Stimulated activated CD4-positive, alpha-beta T cell treated with anti-CD3 and anti-CD28 coated beads, Interleukin-12 subunit alpha, Interleukin-12 subunit beta, amount 100 ng/mL, for 24 hours (primary cell): ENCODE data around the gene FAM131A.

Experiments used
- DNase-seq, 2 experiments: peaks; one replicate each; pipeline ENCODE4 v3.0.0-alpha.2; 2020; ENCODE audit warnings: low read depth in 2 of 2

FAM131A gene

DNA sequence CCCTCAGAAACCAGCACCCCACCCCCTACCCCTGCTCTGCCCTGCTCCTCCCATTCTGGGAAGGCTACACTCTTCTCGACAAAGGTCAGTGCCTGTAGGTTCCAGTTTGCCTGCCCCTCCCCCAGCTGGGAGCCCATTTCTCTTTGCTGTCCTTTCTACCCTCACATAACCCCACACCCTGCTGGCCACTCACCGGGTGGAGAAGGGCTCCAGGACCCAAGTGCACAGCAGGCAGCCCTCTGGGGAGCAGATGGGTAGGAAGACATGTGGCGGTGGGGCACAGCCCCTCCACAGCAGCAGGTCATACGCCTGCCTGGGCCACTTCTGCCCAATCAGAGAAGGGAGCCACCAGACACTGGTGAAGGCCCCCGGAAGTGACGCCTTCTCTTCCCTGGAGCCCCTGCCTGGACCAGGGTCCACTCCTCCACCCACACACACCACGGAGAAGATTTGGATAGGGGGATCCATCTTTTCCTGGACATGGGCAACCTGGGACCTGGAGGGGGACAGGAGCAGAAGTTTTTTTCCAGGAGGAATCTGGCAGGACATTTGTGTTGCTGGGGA, 40.6 kb downstream of the FAM131A start, which contains the start of gene THPO:
TSS of gene THPO (minus strand) at position 326 of the 564 bp plus-strand sequence. CDS start 1,948 bp downstream, outside the sequence.
- no peak for DNase-seq

DNA sequence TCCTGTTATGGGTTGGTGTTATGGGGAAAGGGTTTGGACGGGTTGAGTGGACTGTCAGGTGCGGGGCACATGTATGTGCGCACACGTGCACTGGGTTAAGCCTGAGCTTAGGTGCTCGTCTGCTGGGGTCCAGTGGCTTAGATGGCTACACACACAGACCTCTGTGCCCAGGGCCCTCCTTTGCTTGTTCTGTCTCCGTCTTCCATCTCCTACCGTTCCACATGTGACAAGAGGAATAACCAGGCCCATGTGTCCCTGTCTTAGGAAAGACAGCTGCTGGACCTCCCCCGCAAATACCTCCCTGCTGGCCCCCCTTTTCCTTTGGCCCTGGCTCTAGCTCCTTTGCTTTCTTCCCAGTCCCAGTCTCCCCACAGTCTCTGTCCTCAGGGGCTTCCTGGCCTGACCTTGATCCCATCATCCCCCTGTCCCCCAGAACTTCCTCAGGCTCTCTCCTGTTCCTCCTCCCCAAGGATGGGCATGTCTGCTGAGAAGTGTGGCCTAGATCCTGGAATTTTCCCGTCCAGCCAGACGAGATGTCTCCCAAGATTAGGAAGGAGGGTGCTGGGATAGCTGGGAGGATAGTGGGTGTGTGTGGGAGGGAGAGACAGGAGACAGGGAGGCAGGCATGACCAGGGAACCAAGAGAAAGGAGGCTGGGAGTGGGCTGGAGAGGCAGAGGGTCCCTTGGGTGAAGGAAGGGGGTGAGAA, 41.4 kb downstream of the FAM131A start:
- no peak for DNase-seq

DNA sequence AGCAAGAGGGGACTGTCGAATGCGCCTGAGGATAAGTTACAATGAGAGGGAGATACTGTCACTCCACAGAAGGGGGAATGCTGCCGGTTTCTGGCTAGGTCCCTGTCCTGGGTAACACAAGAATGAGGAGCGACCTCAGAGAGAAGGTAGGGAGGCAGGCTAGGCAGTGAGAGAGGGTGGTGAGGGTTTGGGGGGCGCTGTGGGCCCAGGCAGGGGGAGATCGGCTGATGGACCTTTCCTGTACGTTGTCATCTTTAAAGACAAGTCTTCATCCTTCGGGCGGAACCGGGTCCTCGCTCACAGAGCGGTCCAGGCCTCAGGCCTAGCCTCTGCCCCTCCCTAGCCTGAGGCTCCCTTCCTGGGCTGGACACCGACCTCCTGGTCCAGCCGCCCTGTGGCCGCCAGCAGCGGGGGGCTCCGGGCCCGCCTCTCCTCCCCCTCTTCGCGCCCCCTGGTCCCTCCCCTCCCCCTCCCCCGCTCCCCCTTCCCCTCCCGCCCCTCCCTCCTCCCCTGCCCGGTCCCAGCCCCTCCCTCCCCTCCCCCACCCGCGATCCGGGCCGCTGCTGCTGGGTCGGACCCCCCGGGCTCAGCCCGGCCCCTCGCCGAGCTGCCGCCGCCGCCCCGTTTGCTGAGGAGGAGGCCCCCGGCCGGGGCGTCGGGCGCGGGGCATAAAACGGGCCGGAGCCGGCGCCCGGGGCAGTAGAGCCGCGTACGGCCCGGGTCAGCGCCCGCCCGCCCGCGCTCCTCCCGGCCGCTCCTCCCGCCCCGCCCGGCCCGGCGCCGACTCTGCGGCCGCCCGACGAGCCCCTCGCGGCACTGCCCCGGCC, 42.2 kb downstream of the FAM131A start, which contains the start of gene CHRD:
TSS of gene CHRD (plus strand) at position 697 of the 827 bp plus-strand sequence. CDS start 265 bp downstream, outside the sequence.
- no peak for DNase-seq

DNA sequence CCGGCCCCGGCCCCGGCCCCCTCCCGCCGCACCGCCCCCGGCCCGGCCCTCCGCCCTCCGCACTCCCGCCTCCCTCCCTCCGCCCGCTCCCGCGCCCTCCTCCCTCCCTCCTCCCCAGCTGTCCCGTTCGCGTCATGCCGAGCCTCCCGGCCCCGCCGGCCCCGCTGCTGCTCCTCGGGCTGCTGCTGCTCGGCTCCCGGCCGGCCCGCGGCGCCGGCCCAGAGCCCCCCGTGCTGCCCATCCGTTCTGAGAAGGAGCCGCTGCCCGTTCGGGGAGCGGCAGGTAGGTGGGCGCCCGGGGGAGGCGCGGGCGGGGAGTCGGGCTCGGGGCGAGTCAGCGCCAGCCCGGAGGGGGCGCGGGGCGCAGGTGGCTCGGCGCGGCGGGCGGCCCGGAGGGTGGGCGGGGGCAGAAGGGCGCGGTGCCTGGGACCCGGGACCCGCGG, 42.8 kb downstream of the FAM131A start:
- DNase-seq: no peak

DNA sequence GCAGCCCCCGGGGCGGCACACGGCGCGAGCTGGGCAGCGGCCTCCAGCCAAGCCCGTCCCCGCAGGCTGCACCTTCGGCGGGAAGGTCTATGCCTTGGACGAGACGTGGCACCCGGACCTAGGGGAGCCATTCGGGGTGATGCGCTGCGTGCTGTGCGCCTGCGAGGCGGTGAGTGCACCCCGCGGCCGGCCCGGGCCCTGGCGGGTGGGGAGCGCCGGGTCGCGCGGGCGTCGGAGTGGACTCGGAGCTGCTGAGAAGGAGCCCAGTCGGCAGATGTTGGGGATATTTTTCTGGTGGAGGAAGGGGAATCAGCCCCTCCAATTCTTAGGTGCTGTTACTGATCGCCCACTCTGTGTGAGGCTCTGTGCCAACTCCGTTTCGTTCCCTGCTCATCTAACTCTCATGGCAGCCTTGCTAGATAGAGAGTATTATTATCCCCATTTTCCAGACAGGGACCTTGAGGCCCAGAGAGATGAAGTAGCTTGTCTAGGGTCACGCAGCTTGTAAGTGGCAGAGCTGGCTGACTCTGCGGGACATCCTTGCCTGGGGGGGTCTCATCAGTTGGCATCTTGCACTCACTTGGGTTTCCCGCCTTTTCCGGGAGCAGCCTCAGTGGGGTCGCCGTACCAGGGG, 43.3 kb downstream of the FAM131A start:
- DNase-seq: no peak

DNA sequence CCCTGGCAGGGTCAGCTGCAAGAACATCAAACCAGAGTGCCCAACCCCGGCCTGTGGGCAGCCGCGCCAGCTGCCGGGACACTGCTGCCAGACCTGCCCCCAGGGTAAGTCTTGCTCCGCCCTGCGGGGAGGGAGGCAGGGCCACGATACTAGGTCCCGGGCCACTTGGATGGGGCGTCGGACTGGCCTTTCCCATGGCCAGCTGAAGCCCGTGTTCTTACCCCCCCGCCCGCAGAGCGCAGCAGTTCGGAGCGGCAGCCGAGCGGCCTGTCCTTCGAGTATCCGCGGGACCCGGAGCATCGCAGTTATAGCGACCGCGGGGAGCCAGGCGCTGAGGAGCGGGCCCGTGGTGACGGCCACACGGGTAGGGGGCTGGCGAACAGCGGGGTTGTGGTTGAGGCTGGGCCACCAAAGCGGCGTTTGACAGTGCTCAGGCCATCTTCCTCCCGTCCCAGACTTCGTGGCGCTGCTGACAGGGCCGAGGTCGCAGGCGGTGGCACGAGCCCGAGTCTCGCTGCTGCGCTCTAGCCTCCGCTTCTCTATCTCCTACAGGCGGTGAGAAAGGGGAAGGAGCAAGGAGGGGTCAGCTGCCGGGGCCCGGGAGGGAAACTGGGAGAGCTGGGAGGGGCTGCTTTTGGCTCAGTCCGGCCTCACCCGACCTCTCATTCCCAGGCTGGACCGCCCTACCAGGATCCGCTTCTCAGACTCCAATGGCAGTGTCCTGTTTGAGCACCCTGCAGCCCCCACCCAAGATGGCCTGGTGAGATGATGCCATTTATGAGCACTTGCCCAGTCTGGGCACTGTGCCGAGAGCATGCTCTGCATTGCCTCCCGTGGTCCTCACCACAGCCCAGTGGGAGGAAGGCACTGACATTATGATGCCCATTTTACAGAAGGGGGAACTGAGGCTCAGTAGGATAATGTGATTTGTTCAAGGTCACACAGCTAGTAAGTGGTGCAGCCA, 44.1 kb downstream of the FAM131A start:
- no peak for DNase-seq

DNA sequence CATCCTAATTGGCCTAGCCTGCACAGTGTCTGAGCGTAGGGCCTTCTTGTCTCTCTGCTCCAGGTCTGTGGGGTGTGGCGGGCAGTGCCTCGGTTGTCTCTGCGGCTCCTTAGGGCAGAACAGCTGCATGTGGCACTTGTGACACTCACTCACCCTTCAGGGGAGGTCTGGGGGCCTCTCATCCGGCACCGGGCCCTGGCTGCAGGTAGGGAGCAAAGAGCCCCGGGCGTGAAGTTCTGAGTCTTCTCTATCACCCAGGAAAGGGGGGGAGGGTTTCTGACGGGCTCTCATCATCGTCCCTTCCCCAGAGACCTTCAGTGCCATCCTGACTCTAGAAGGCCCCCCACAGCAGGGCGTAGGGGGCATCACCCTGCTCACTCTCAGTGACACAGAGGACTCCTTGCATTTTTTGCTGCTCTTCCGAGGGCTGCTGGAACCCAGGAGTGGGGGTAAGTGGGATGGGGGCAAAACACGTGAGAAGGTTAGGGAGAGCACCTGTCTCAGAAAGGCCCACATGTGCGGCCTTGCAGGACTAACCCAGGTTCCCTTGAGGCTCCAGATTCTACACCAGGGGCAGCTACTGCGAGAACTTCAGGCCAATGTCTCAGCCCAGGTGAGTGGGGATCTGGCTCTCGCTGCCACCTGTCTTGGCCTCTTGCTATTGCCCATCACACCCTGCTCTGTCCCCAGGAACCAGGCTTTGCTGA, 45.1 kb downstream of the FAM131A start:
- no peak for DNase-seq

DNA sequence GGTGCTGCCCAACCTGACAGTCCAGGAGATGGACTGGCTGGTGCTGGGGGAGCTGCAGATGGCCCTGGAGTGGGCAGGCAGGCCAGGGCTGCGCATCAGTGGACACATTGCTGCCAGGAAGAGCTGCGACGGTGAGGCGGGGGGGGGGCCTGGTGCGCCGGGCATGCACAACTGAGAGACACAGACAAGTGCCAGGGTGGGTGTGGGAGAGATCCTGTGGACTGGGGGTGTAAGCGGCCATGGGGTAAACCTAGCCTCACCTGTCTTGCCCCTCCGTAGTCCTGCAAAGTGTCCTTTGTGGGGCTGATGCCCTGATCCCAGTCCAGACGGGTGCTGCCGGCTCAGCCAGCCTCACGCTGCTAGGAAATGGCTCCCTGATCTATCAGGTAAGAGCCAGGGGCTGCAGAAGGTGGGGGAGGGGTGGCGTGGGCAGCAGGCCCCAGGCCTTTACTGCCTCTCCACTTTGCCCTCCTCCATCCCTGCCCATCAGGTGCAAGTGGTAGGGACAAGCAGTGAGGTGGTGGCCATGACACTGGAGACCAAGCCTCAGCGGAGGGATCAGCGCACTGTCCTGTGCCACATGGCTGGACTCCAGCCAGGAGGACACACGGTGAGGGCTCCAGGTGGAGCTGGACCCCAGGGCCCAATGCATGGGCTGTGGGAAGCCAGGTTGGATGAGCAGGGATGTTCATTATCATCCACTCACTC, 45.8 kb downstream of the FAM131A start:
- DNase-seq: no peak

DNA sequence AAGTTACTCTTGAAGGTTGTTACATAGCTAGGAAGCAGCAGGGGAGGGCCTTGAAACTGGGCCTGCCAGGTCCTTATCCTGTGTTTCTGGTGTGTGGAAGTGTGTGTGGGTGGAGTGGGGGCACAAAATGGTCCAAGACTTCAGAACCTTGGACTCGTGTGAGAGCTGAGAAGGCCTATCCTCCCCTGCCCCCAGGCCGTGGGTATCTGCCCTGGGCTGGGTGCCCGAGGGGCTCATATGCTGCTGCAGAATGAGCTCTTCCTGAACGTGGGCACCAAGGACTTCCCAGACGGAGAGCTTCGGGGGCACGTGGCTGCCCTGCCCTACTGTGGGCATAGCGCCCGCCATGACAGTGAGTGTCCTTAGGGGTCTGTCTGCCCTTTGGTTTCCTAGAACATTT, 46.9 kb downstream of the FAM131A start:
- no peak for DNase-seq

DNA sequence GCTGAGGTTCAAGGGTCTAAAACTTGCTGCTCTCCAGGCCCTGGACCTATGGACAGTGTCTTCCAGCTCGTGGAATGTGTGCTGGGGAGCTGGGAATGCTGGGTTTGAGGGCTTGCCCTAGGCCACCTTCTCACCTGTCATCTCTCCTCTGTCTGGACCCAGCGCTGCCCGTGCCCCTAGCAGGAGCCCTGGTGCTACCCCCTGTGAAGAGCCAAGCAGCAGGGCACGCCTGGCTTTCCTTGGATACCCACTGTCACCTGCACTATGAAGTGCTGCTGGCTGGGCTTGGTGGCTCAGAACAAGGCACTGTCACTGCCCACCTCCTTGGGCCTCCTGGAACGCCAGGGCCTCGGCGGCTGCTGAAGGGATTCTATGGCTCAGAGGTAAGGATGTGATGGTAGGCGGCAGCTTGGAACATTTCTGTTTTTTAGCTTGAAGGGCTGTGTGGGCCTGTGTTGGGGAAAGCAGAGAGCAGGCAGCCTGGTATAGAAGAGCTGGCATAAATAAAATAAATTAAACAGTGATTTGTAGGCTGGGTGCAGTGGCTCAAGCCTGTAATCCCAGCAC, 47.5 kb downstream of the FAM131A start:
- DNase-seq: no peak

DNA sequence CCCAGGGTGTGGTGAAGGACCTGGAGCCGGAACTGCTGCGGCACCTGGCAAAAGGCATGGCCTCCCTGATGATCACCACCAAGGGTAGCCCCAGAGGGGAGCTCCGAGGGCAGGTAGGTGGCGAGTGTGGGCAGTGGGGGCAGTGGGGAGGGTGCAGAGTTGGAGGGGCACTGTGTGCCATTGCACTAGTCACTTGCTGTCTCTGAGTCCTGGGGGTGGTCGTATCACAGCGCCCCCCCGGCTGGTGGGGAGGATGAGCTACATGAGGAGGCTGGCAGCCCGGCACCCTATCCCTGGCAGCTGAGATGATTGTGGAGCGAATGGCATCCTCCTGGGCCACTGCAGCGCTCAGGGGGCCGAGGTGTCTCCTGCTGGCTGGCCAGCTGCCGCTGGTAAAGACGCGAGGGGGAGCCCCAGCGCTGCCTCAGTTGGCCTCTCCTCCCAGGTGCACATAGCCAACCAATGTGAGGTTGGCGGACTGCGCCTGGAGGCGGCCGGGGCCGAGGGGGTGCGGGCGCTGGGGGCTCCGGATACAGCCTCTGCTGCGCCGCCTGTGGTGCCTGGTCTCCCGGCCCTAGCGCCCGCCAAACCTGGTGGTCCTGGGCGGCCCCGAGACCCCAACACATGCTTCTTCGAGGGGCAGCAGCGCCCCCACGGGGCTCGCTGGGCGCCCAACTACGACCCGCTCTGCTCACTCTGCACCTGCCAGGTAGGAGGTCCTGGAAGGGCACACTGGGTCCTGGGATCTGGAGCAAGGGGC, 48.8 kb downstream of the FAM131A start:
- no peak for DNase-seq

DNA sequence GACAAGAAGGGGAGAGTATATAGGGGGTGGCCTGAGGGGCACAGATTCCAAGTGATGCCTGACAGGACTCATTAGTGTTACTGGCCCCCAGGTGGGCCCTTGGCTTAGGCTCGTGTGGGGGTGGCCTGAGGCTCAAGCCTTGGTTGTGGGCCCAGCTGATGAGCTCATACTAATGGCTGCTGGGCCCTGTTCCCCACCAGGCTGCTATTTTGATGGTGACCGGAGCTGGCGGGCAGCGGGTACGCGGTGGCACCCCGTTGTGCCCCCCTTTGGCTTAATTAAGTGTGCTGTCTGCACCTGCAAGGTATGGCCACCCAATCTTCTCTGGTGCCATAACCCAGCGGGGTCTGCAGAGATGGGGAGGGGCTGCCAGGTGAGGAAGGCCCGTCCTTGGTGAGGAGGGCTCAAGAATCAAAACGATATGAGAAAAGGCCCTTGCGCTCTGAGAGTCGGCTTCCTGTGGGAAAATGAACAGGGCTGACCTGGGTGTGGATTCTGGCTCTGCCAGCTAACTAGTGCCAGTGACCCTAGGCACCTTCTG, 49.8 kb downstream of the FAM131A start:
- no peak for DNase-seq

DNA sequence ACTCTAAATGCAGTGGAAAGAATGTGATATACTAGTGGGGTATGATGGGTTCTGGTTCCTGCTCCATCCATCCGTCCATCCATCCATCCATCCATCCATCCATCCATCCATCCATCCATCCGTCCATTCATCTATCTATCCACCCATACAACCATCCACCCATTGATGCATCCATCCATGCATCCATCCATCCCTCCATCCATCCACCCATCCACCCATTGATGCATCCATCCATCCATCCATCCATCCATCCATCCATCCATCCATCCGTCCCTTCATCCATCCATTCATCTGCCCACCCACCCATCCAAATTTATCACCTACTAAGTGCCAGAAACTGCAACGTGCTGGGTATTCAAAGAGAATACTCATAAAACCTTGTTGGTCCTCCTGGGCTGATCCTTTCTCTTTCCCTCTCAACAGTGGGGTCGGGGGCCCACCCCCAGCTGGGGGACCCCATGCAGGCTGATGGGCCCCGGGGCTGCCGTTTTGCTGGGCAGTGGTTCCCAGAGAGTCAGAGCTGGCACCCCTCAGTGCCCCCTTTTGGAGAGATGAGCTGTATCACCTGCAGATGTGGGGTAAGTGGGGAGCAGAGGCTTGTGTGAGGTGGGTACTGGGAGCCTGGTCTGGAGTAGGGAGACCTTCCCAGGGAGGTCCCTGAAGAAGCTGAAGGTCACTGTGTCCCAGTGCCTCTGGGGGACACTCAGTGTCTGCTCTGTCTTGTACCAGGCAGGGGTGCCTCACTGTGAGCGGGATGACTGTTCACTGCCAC, 51.0 kb downstream of the FAM131A start:
- DNase-seq: no peak

DNA sequence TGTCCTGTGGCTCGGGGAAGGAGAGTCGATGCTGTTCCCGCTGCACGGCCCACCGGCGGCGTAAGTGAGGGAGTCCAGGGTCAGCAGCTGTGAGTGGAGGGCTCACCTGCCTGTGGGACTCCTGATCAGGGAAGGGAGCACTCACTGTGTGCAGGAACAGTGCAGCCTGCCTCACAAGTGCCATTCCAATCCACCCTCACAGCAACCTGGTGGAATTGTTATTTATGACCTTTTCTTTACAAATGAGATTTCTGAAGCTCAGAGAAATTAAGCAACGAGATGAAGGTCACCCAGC, 51.5 kb downstream of the FAM131A start:
- no peak for DNase-seq

DNA sequence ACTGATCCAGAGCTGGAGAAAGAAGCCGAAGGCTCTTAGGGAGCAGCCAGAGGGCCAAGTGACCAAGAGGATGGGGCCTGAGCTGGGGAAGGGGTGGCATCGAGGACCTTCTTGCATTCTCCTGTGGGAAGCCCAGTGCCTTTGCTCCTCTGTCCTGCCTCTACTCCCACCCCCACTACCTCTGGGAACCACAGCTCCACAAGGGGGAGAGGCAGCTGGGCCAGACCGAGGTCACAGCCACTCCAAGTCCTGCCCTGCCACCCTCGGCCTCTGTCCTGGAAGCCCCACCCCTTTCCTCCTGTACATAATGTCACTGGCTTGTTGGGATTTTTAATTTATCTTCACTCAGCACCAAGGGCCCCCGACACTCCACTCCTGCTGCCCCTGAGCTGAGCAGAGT, 52.0 kb downstream of the FAM131A start:
- no peak for DNase-seq

DNA sequence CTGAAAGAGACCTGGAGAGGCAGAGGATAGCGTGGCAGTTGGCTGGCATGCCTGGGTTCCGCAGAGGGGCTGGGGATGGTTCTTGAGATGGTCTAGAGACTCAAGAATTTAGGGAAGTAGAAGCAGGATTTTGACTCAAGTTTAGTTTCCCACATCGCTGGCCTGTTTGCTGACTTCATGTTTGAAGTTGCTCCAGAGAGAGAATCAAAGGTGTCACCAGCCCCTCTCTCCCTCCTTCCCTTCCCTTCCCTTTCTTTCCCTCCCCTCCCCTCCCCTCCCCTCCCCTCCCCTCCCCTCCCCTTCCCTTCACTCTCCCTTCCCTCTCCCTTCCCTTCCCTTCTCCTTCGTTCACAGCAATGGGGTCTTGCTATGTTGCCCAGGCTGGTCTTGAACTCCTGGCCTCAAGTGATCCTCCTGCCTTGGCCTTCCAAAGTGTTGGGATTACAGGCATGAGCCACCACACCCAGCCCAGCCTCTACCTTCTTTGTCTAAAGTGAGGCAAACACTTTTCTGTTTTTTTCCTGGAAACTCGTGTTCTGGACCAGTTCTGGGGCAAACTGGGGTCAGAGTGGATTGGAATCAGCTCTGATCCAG, 52.6 kb downstream of the FAM131A start:
- DNase-seq: no peak

DNA sequence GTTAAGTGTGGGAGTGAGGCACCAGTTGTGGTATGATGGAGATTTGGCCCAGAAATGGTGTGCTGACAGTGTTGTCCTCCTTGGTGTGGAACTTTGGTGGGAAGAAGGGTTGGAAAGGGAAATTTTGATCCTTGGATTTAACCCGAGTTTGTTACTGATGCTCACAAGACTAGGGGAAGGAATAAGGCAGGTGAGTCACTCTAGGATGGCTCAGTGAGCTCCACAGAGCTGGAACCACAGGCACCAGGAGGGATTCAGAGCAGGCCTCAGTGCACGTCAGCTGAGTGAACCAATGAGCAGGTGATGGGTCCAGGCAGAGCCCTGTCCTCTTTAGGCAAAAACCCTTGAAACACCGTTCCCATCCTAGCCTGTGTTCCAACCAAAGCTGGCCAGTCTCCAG, 53.9 kb downstream of the FAM131A start:
- no peak for DNase-seq
